K562 (cell line): ENCODE results near the gene GABRR2. TPM values are rescaled to one million over a fixed set of nuclear protein-coding genes. Genes with fewer than 3 reads are reported as not detected.

Source experiments
- ATAC-seq: fragments of 200-7000 bp; cut with Tn5 transposase; 3 replicates; pipeline ENCODE4 v1.9.1; 2020; ENCODE audit warnings: moderate library complexity
- BruUV-seq: library from RNA; stranded (reverse); fragments of 400-500 nt; replicated peaks from 2 replicates; lab custom pipeline; 2021; lab: Mats Ljungman, UMichigan
- CTCF ChIA-PET: fragments of 300-600 bp; formaldehyde crosslinking; extraction: SDS; loops from one replicate; lab custom pipeline; 2021; ENCODE audit warnings: low intra/inter-chr PET ratio; lab: Yijun Ruan, JAX
- POLR2A ChIA-PET: fragments of 300-600, 350-650 bp; sonication (Branson Sonifier 250); formaldehyde crosslinking; extraction: SDS; loops from one replicate; lab custom pipeline; 2021; ENCODE audit warnings: antibody characterized with exemption, inconsistent platforms; lab: Yijun Ruan, JAX
- DNase-seq, 4 experiments: peaks; one replicate each; pipeline versions ENCODE4 v3.0.0 to v3.0.0-alpha.2; 2011 to 2018; ENCODE audit warnings: low spot score in 3 of 4, mixed read lengths in 3 of 4; ENCODE audit errors: extremely low read depth in 1 of 4
- FAIRE-seq: peaks from 2 replicates; lab custom pipeline; 2011; peaks lifted over from hg19 to GRCh38; lab: Jason Lieb, UNC
- H2AFZ ChIP-seq: 2 replicates; pipeline ENCODE4 v1.6.0; 2011; ENCODE audit warnings: low read depth, low read length, control low read depth, inconsistent platforms
- H3K27ac ChIP-seq: fragments of 200-600 bp; 3 replicates; pipeline ENCODE4 v1.8.0; 2011; ENCODE audit warnings: low read depth, mild to moderate bottlenecking, control low read depth, inconsistent platforms, low read length, moderate library complexity, mixed read lengths; ENCODE audit errors: extremely low read depth
- H3K27me3 ChIP-seq, 2 experiments: fragments of 300-600 bp in 1 of 2; 2 replicates in 1 of 2; 3 replicates in 1 of 2; pipeline versions ENCODE4 v1.6.0 to v1.8.0; 2011; ENCODE audit warnings: inconsistent platforms in 2 of 2, low read length in 2 of 2, mild to moderate bottlenecking in 1 of 2, mixed read lengths in 1 of 2, moderate library complexity in 1 of 2; ENCODE audit not compliant: control insufficient read depth in 2 of 2, insufficient read depth in 2 of 2
- H3K36me3 ChIP-seq: fragments of 300-600 bp; 3 replicates; pipeline ENCODE4 v1.8.0; 2011; ENCODE audit warnings: mild to moderate bottlenecking, low read length, inconsistent platforms; ENCODE audit not compliant: control insufficient read depth, insufficient read depth
- H3K4me1 ChIP-seq, 2 experiments: fragments of 200-600 bp in 1 of 2; replicated peaks in 1 of 2; 2 replicates in 1 of 2; 3 replicates in 1 of 2; pipeline versions ENCODE4 v1.5.1 to v1.8.0; 2011; ENCODE audit warnings: inconsistent platforms in 2 of 2, low read length in 2 of 2, mild to moderate bottlenecking in 1 of 2, mixed read lengths in 1 of 2, moderate library complexity in 1 of 2; ENCODE audit not compliant: control insufficient read depth in 2 of 2, insufficient read depth in 2 of 2
- H3K4me2 ChIP-seq: 2 replicates; pipeline ENCODE4 v1.6.1; 2011; ENCODE audit warnings: low read length, control low read depth, inconsistent platforms, mixed read lengths; ENCODE audit not compliant: insufficient read depth
- H3K4me3 ChIP-seq: fragments of 200-600 bp; sonication (generic), shearing (Covaris generic); 2 replicates; pipeline ENCODE4 v1.5.1; 2016; ENCODE audit warnings: control low read depth, inconsistent platforms
- H3K79me2 ChIP-seq: fragments of 200-600 bp; 3 replicates; pipeline ENCODE4 v1.8.0; 2011; ENCODE audit warnings: low read length, inconsistent platforms; ENCODE audit not compliant: control insufficient read depth, insufficient read depth
- H3K9ac ChIP-seq, 2 experiments: 2 replicates each; pipeline versions ENCODE4 v1.6.0 to v1.6.1; 2011; ENCODE audit warnings: low read depth in 2 of 2, low read length in 2 of 2, control low read depth in 1 of 2, inconsistent platforms in 1 of 2, mild to moderate bottlenecking in 1 of 2, mixed read lengths in 1 of 2; ENCODE audit not compliant: insufficient read depth in 1 of 2
- H3K9me1 ChIP-seq: one replicate; pipeline ENCODE4 v1.6.0; 2011; ENCODE audit warnings: inconsistent platforms, mild to moderate bottlenecking, low read length, moderate library complexity; ENCODE audit not compliant: control insufficient read depth, insufficient read depth
- H3K9me3 ChIP-seq: replicated peaks from 2 replicates; pipeline ENCODE4 v1.5.1; 2011; ENCODE audit warnings: low read depth, low read length, inconsistent platforms; ENCODE audit not compliant: control insufficient read depth, insufficient read depth
- H4K20me1 ChIP-seq: replicated peaks from 2 replicates; pipeline ENCODE4 v1.6.1; 2011; ENCODE audit warnings: low read length, inconsistent platforms, mixed read lengths; ENCODE audit not compliant: control insufficient read depth, insufficient read depth
- BCLAF1 ChIP-seq, 2 experiments: fragments of 450-650 bp in 1 of 2; IDR thresholded peaks; 2 replicates each; pipeline ENCODE4 v1.6.1; 2011 to 2017; ENCODE audit warnings: low read depth in 2 of 2, antibody characterized with exemption in 1 of 2, borderline replicate concordance in 1 of 2, low read length in 1 of 2, mild to moderate bottlenecking in 1 of 2, mixed read lengths in 1 of 2; ENCODE audit not compliant: control insufficient read depth in 1 of 2
- CCAR2 ChIP-seq: fragments of 200-400 bp; formaldehyde crosslinking; IDR thresholded peaks from 2 replicates; pipeline ENCODE4 v1.6.1; 2017; ENCODE audit warnings: mild to moderate bottlenecking, low read depth, low read length
- EHMT2 ChIP-seq: fragments of 450-650 bp; IDR thresholded peaks from 2 replicates; pipeline ENCODE4 v1.6.1; 2018; ENCODE audit warnings: antibody characterized with exemption
- ETS2 ChIP-seq: IDR thresholded peaks from 2 replicates; pipeline ENCODE4 v1.6.1; 2016; ENCODE audit warnings: borderline replicate concordance, missing genetic modification characterization, mild to moderate bottlenecking, moderate library complexity, missing compliant biosample characterization; ENCODE audit not compliant: poor library complexity, severe bottlenecking
- EZH2 ChIP-seq: IDR thresholded peaks from 2 replicates; pipeline ENCODE4 v1.6.1; 2012; ENCODE audit warnings: low read depth, mild to moderate bottlenecking, inconsistent platforms, low read length, borderline replicate concordance
- HINFP ChIP-seq: fragments of 450-650 bp; conservative IDR thresholded peaks from 2 replicates; pipeline ENCODE4 v1.6.1; 2016; ENCODE audit warnings: missing genetic modification characterization, low read depth, mild to moderate bottlenecking, control low read depth, missing compliant biosample characterization
- HNRNPL ChIP-seq: fragments of 200-400 bp; formaldehyde crosslinking; IDR thresholded peaks from 2 replicates; pipeline ENCODE4 v1.6.1; 2017; ENCODE audit warnings: low read depth, mild to moderate bottlenecking, low read length
- MITF ChIP-seq: IDR thresholded peaks from 2 replicates; pipeline ENCODE4 v1.6.1; 2014; ENCODE audit warnings: antibody characterized with exemption
- POLR2B ChIP-seq: fragments of 450-650 bp; IDR thresholded peaks from 2 replicates; pipeline ENCODE4 v1.6.1; 2018; ENCODE audit warnings: low read depth; ENCODE audit not compliant: partially characterized antibody
- POLR3G ChIP-seq: IDR thresholded peaks from 2 replicates; pipeline ENCODE4 v1.6.1; 2011; ENCODE audit not compliant: insufficient read length, insufficient replicate concordance; ENCODE audit errors: extremely low read depth
- SMAD2 ChIP-seq: fragments of 150-350 bp; IDR thresholded peaks from 2 replicates; pipeline ENCODE4 v1.6.1; 2014; ENCODE audit warnings: low read depth, mild to moderate bottlenecking, low read length
- SOX6 ChIP-seq: fragments of 450-650 bp; IDR thresholded peaks from 2 replicates; pipeline ENCODE4 v1.6.1; 2014; ENCODE audit warnings: mild to moderate bottlenecking
- TAF1 ChIP-seq: IDR thresholded peaks from 2 replicates; pipeline ENCODE4 v1.6.1; 2011; ENCODE audit warnings: mild to moderate bottlenecking, low read length, moderate library complexity; ENCODE audit not compliant: insufficient read depth, control insufficient read depth, severe bottlenecking; ENCODE audit errors: extremely low read depth
- WGBS: fragments of 100-300 bp; shearing (Covaris generic); methylation state at CpG from one replicate; pipeline ENCODE4 v1.1.6; 2016; ENCODE audit warnings: low coverage, mixed read lengths; ENCODE audit not compliant: insufficient coverage; ENCODE audit errors: missing lambda C conversion rate; 5-methylcytosine and 5-hydroxymethylcytosine counted together
- in situ Hi-C: fragments of 300-500 bp; cut with MboI; formaldehyde crosslinking; loops from 4 replicates; pipeline ENCODE4 v1.15.0; 2018; ENCODE audit warnings: inconsistent platforms, mixed read lengths
- intact Hi-C: fragments of 100-400 bp; cut with micrococcal nuclease; formaldehyde crosslinking; loops from 2 replicates; pipeline ENCODE4 v1.14.2; 2022
- polyA plus RNA-seq, 8 experiments: library from polyadenylated mRNA; depleted of rRNA in 4 of 8; stranded (reverse) in 5 of 8; unstranded in 3 of 8; fragments of >200 nt; fragmentation: Nextera tagmentation in 2 of 8; fragmentation: Illumina TruSeq in 1 of 8; extraction: Ambion mirVana in 2 of 8; extraction: Trizol in 1 of 8; gene quantifications; 2 replicates each; pipeline versions ENCODE4 v1.2.1 to v1.2.3, GENCODE V29; 2011 to 2014; ENCODE audit warnings: inconsistent platforms in 1 of 8, missing spikeins in 1 of 8
- total RNA-seq, 7 experiments: library from RNA; depleted of rRNA in 6 of 7; stranded (reverse); fragments of >200 nt in 6 of 7; fragmentation: Illumina TruSeq in 2 of 7; extraction: Trizol in 2 of 7; gene quantifications; 2 replicates each; pipeline versions ENCODE4 v1.2.1 to v1.2.3, GENCODE V29; 2011 to 2021; ENCODE audit warnings: low replicate concordance in 1 of 7

Gene GABRR2
- total and polyA plus RNA-seq, 9 of the 15 experiments (the other 6 are each of a cell fraction or from before 2014, with no cell fraction given), result 0.09 to 0.13 (median 0.10) TPM; not detected in 6

- Histone ChIP-seq H3K9me1 (no peaks in the 10 kb centered on the region), H3K27ac (no peak overlapping the region), H3K36me3 (peaks cover 33% of the 10 kb centered on the region; the same call in 2 of the 3 replicates), H3K9me3 (no peaks in the 10 kb centered on the region), H3K27me3 (no peaks in the 10 kb centered on the region), H3K4me3 (no peak overlapping the region), H3K79me2 (no peaks in the 10 kb centered on the region), H3K4me2 (no peak overlapping the region), H2AFZ (no peak overlapping the region), H3K4me1 (no peaks in the 10 kb centered on the region), H4K20me1 (no peaks in the 10 kb centered on the region), H3K9ac (no peak overlapping the region)
- ATAC-seq (no peak), FAIRE-seq (no peak), DNase-seq (no peak)
- ChIA-PET POLR2A (interaction anchor here (1.9 kb wide), 1 partner anchor 24 kb away, joined by 6 read pairs; the partner anchor contains the start of gene UBE2J1), CTCF (no interaction called here)
- no TSS peak for BruUV-seq
- TF ChIP-seq ETS2 (tag) (no peak), EHMT2 (no peak), SOX6 (no peak), MITF (no peak), SMAD2 (no peak), EZH2 (no peak), POLR3G (no peak), BCLAF1 (IDR thresholded peaks at IDR 0.05; ENCODE audit: borderline replicate concordance in 1 of 2, control insufficient read depth in 1 of 2, low read depth in 2 of 2, low read length in 1 of 2) (no peak), POLR2B (no peak), TAF1 (no peak), CCAR2 (no peak), HNRNPL (no peak), HINFP (no peak)
- in situ Hi-C loops (no loop called here), intact Hi-C loops (no loop called here)
- 83% methylated on average over 1 of the region's 1 CpG for WGBS
These were observed 13.9 kb upstream of the GABRR2 start for GRCh38 chr6:89328976-89329375.
